ENCODE results near the gene SLC38A10.
A peak's percentile ranks its signal among the peaks of the same experiment; 100 is the strongest.

Gene SLC38A10

DNA sequence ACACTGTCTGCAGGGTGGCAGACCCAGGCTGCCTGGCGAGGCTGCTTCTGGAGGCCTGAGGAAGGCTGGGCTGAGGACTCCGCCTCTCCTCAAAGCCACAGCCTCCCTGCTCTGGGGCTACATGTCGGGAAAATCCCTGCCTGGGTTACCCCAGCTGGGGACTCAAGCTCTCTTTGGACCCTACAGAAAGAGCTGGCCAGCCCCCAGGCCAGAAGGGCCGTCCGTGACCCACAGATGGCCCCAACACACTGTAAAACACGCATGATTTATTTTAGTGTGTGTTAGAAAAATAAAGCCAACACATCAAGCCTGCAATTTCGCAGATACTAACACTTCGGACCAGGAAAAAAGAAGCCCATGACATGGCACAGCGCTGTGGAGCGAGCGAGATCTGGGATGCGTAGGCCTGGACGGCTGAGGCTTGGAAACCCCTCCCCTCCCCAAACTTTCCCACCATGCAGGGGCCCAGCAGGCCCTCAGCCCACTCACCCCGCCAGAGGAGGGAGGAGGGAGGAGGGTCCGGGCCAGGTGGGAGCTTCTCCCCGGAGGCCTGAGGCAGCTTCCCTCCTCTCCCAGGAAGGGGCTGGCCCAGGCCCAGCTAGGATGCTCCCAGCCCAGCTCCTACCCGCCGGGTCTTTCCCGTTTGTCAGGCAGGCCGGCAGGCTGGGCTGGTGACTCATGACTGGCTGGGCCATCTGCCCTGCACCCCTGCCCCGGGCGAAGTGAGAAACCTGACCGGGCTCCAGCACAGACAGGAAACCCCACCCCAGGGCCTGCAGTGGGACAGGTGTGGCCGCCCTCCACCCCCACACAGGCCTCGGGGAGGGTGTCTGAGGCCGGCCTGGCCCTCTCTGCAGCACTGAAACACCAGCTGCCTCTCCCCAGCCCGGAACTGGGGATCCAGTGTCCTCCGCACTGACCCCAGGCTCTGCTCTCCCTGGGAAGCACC is 34.1 kb upstream of the SLC38A10 start:
- Histone ChIP-seq H3K27me3 (peaks cover 0 to 49% (median 13%) of the 10 kb centered on the region in 11 experiments; a peak in 13 of 22 replicates), H4K20me1 (peaks cover 0 to 39% (median 5%) of the 10 kb centered on the region in 11 experiments; a peak in 6 of 22 replicates), H3K4me3 (peak overlapping the region in 1 of 10 experiments; percentile 8; a peak in 1 of 20 replicates), H3K9ac (peak overlapping the region in 10 of 11 experiments; percentile 36 to 75 (median 66); a peak in 18 of 22 replicates), H3K9me3 (replicated peaks in 1 of 11) (peaks cover 0 to 12% (median 9%) of the 10 kb centered on the region in 11 experiments; a peak in 13 of 22 replicates), H3K27ac (peak overlapping the region in 9 of 11 experiments; percentile 51 to 87 (median 81); a peak in 18 of 22 replicates), H3K4me2 (peak overlapping the region; percentile 63 to 98 (median 93)), H3K36me3 (no peaks in the 10 kb centered on the region), H3K4me1 (peaks cover 66 to 100% (median 97%) of the 10 kb centered on the region in 10 experiments)
- TF ChIP-seq Cebpa-rat (IDR thresholded peaks at IDR 0.05): no peak

DNA sequence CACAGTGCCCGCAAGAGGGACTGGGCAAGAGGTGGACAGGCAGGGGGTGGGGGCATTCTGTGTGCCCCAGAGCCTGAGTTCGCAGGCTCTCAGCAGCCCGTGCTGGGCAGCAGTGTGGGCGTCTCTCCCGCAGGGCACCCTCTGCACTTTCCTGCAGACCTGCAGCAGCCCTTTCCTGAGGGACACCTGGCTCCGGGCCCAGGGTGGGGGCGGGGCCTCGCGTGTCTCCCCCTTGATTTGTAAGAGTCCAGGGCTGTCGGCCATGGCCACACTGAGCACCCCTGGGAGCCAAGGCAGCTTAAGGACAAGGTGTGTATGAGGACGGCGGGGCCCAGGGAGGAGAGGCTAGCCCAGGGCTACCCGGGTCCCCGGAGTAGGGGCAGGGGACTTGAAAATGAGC is 33.4 kb upstream of the SLC38A10 start:
- Histone ChIP-seq H3K9me3 (replicated peaks in 1 of 11) (peaks cover 0 to 12% (median 9%) of the 10 kb centered on the region in 11 experiments; a peak in 13 of 22 replicates), H3K4me2 (peak overlapping the region; percentile 63 to 98 (median 93)), H3K36me3 (no peaks in the 10 kb centered on the region), H3K9ac (peak overlapping the region in 10 of 11 experiments; percentile 36 to 75 (median 66); a peak in 17 of 22 replicates), H4K20me1 (peaks cover 0 to 33% (median 2%) of the 10 kb centered on the region in 11 experiments; a peak in 6 of 22 replicates), H3K4me3 (no peak overlapping the region), H3K4me1 (peaks cover 74 to 100% (median 97%) of the 10 kb centered on the region in 10 experiments), H3K27ac (peak overlapping the region in 9 of 11 experiments; percentile 51 to 87 (median 81); a peak in 18 of 22 replicates), H3K27me3 (peaks cover 0 to 43% (median 5%) of the 10 kb centered on the region in 11 experiments; a peak in 12 of 22 replicates)
- no peak for TF ChIP-seq Cebpa-rat (IDR thresholded peaks at IDR 0.05)

DNA sequence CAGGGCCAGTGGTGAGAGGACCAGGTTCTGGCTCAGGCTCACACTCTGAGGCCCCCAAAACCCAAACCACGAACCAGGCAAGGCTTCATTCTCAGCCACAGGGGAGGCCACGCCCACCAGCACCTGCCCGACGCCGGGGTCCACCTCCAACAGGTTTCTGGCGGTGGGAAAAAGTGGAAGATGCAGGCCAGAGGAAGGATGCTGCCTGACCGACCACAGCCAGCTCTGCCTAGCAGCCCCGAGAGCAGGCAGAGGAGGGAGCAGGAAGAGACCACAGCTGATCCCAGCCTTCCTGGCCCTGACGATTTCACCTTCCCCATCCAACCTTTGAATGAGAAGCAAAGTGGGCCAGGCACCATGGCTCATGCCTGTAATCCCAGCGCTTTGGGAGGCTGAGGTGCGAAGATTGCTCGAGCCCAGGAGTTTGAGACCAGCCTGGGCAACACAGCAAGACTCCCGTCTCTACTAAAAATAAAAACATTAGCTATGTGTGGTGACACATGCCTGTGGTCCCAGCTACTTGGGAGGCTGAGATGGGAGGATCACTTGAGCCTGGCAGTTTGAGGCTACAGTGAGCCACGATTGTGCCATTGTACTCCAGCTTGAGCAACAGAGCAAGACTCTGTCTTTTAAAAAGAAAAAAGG is 30.7 kb upstream of the SLC38A10 start:
- Histone ChIP-seq H3K9ac (peak overlapping the region in 8 of 11 experiments; percentile 44 to 65 (median 60); a peak in 11 of 22 replicates), H3K4me3 (no peak overlapping the region), H3K9me3 (replicated peaks in 1 of 11) (peaks cover 0 to 12% (median 9%) of the 10 kb centered on the region in 11 experiments; a peak in 13 of 22 replicates), H3K4me2 (peak overlapping the region; percentile 20 to 91 (median 78)), H3K4me1 (peaks cover 67 to 89% (median 80%) of the 10 kb centered on the region in 10 experiments), H3K27ac (peak overlapping the region in 9 of 11 experiments; percentile 53 to 87 (median 81); a peak in 18 of 22 replicates), H3K27me3 (peaks cover 0 to 17% (median 0%) of the 10 kb centered on the region in 11 experiments; a peak in 5 of 22 replicates), H4K20me1 (peaks cover 0 to 10% (median 0%) of the 10 kb centered on the region in 11 experiments; a peak in 3 of 22 replicates), H3K36me3 (no peaks in the 10 kb centered on the region)
- TF ChIP-seq Cebpa-rat (IDR thresholded peaks at IDR 0.05): no peak

DNA sequence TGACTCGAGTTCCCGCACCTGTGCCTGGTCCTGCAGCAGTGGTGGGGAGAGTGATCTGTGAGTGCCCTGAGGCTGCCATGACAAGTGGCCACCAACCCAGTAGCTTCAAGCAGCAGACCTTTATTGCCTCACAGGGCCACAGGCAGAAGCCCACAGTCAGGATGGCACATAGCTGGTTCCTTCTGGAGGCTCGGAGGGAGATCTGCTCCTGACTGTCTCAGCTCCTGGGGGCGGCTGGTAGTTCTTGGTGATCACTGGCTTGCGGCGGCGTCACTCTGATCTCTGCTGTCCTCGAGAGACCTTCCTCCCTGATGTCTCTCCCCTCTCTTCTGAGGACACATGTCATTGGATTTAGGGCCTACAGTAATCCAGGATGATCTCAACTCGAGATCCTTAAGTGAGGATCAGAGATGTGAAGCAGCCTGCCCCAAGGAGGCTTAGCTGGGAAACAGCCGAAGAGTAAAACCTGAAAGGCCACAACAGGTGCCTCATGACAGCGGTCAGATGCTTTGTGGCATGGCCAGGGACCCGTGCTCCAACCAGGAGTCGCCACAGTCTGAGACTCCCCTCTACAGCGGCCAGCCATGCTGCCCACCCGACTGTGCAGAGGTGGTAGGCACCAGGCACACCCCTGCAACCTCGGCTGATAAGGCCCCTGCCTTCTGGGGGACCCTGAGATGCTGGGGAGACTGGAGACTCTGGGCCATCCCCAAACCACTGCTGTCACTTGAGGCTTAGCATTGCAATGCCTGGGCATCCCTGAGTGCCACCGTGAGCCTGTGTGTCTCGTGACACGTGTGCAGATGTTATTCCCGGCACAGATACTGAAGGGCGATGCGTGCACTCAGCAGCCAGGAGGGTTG is 30.0 kb upstream of the SLC38A10 start:
- peak overlapping the region in 8 of 11 experiments; percentile 74 to 87 (median 82); a peak in 16 of 22 replicates for H3K27ac ChIP-seq

DNA sequence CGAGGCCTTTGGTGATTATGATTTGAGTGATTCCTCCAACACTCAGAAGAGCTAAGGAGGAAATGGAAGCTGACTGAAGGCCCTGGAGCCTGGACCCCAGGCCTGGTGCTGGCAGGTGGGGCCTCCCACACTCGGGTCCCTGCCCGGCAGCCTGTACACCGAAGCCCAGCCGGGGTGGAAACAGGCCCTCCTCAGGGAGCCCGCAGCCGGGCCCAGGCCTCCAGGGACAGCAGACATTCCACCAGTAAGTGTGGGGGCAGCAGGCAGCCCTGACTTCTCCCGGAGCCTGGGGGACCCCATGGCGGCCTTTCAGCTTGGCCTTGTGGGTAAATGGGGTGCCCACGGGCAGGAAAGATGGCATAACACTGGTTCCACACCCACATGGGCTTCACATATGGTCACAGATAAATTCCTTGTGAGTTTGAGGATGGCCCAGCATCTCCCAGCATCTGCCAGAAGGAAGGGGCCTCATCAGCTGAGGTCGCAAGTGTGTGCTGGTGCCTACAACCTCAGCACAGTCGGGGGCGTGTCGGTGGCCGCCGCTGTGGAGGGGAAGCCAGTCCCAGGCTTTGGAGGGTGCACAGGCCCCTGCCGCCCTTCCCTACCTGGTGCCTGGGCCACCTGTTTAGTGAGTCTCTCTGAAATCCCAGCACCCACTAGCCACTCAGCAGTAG is 29.2 kb upstream of the SLC38A10 start:
- Histone ChIP-seq H3K27me3 (peaks cover 0 to 13% (median 0%) of the 10 kb centered on the region in 11 experiments; a peak in 3 of 22 replicates), H3K9me3 (replicated peaks in 1 of 11) (peaks cover 0 to 12% (median 9%) of the 10 kb centered on the region in 11 experiments; a peak in 13 of 22 replicates), H3K4me1 (peaks cover 51 to 73% (median 64%) of the 10 kb centered on the region in 10 experiments), H3K36me3 (no peaks in the 10 kb centered on the region), H4K20me1 (peaks cover 0 to 3% (median 0%) of the 10 kb centered on the region in 11 experiments; a peak in 1 of 22 replicates), H3K27ac (peak overlapping the region in 8 of 11 experiments; percentile 74 to 87 (median 82); a peak in 17 of 22 replicates), H3K4me2 (peak overlapping the region; percentile 17 to 91 (median 78); a peak in 21 of 22 replicates), H3K9ac (peak overlapping the region in 9 of 11 experiments; percentile 21 to 65 (median 59); a peak in 15 of 22 replicates), H3K4me3 (no peak overlapping the region)
- TF ChIP-seq Cebpa-rat (IDR thresholded peaks at IDR 0.05): no peak

More for the DNA sequence above, 30.0 kb upstream of the SLC38A10 start:
- Histone ChIP-seq H3K4me3 (no peak overlapping the region), H3K36me3 (no peaks in the 10 kb centered on the region), H3K27me3 (peaks cover 0 to 13% (median 0%) of the 10 kb centered on the region in 11 experiments; a peak in 3 of 22 replicates), H3K9ac (peak overlapping the region in 8 of 11 experiments; percentile 46 to 65 (median 60); a peak in 12 of 22 replicates), H3K4me1 (peaks cover 59 to 81% (median 72%) of the 10 kb centered on the region in 10 experiments), H4K20me1 (peaks cover 0 to 9% (median 0%) of the 10 kb centered on the region in 11 experiments; a peak in 1 of 22 replicates), H3K4me2 (peak overlapping the region; percentile 20 to 91 (median 78); a peak in 21 of 22 replicates), H3K9me3 (replicated peaks in 1 of 11) (peaks cover 0 to 12% (median 9%) of the 10 kb centered on the region in 11 experiments; a peak in 13 of 22 replicates)
- no peak for TF ChIP-seq Cebpa-rat (IDR thresholded peaks at IDR 0.05)

DNA sequence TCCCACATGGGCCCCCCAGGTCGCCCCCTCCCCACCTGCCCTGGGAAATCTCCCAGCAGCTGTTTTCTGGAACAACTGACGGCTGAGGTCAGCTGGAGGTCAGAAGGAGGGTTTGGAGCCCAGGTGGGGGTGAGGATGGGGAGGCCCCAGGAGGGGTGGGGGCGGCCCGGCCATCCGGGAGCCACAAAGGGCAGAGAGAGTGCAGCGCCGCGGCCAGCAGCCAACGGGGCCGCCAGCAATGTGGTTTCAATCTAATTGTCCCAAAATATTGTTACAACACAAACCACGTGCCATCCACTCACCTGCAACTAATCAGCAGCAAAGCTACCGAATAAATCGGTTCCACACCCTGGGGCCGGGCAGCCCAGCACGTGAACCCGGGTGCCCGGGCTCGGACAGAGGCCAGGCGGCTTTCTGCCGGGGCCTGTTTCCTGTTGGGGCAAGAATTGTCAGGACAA is 28.3 kb upstream of the SLC38A10 start:
- peak overlapping the region; percentile 17 to 91 (median 78); a peak in 21 of 22 replicates for H3K4me2 ChIP-seq
- peak overlapping the region in 8 of 11 experiments; percentile 74 to 87 (median 82); a peak in 17 of 22 replicates for H3K27ac ChIP-seq
- H3K27me3 ChIP-seq: peaks cover 0 to 13% (median 0%) of the 10 kb centered on the region in 11 experiments; a peak in 3 of 22 replicates
- H3K4me1 ChIP-seq: peaks cover 43 to 65% (median 56%) of the 10 kb centered on the region in 10 experiments
- H3K4me3 ChIP-seq: no peak overlapping the region
- H3K9me3 ChIP-seq (replicated peaks in 1 of 11): peaks cover 0 to 12% (median 9%) of the 10 kb centered on the region in 11 experiments; a peak in 13 of 22 replicates
- peak overlapping the region in 8 of 11 experiments; percentile 21 to 65 (median 60); a peak in 13 of 22 replicates for H3K9ac ChIP-seq
- no peak for TF ChIP-seq Cebpa-rat (IDR thresholded peaks at IDR 0.05)
- H4K20me1 ChIP-seq: no peaks in the 10 kb centered on the region
- H3K36me3 ChIP-seq: no peaks in the 10 kb centered on the region

DNA sequence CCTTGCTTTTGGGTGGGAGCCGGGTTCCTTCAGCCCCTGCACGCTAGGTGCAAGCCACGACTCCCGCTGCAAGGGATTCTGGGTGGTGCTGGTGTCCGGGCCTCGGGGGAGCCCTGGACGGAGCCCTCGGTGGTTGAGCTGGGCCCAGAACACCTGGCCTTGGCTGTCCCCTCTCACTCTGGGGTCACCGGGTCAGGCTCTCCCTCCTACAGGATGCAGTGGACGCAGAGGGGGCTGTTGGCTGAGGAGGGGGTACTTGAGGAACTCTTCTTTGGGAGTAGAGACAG is 27.9 kb upstream of the SLC38A10 start:
- Histone ChIP-seq H3K4me1 (peaks cover 39 to 61% (median 52%) of the 10 kb centered on the region in 10 experiments), H3K9ac (peak overlapping the region in 5 of 11 experiments; percentile 5 to 64 (median 60); a peak in 8 of 22 replicates), H3K27me3 (peaks cover 0 to 13% (median 0%) of the 10 kb centered on the region in 11 experiments; a peak in 3 of 22 replicates), H3K27ac (peak overlapping the region in 8 of 11 experiments; percentile 74 to 87 (median 82); a peak in 11 of 22 replicates), H3K36me3 (no peaks in the 10 kb centered on the region), H3K4me2 (peak overlapping the region in 10 of 11 experiments; percentile 17 to 91 (median 78); a peak in 18 of 22 replicates), H4K20me1 (no peaks in the 10 kb centered on the region), H3K9me3 (replicated peaks in 1 of 11) (peaks cover 0 to 12% (median 9%) of the 10 kb centered on the region in 11 experiments; a peak in 13 of 22 replicates), H3K4me3 (no peak overlapping the region)
- TF ChIP-seq Cebpa-rat (IDR thresholded peaks at IDR 0.05): no peak
